Stimulated activated CD8-positive, alpha-beta memory T cell treated with anti-CD3 and anti-CD28 coated beads, Interleukin-15, amount 100 ng/mL, for 24 hours (primary cell): Measurements from ENCODE around the gene SLC7A7.
"Not testable (repeated sequence)": the region's sequence is repeated elsewhere in the genome, so short reads cannot be mapped to it uniquely, and the experiment has no call there.

Experiments
- DNase-seq: peaks from one replicate; pipeline ENCODE4 v3.0.0-alpha.2; 2020; ENCODE audit warnings: low read depth

Gene SLC7A7

DNA sequence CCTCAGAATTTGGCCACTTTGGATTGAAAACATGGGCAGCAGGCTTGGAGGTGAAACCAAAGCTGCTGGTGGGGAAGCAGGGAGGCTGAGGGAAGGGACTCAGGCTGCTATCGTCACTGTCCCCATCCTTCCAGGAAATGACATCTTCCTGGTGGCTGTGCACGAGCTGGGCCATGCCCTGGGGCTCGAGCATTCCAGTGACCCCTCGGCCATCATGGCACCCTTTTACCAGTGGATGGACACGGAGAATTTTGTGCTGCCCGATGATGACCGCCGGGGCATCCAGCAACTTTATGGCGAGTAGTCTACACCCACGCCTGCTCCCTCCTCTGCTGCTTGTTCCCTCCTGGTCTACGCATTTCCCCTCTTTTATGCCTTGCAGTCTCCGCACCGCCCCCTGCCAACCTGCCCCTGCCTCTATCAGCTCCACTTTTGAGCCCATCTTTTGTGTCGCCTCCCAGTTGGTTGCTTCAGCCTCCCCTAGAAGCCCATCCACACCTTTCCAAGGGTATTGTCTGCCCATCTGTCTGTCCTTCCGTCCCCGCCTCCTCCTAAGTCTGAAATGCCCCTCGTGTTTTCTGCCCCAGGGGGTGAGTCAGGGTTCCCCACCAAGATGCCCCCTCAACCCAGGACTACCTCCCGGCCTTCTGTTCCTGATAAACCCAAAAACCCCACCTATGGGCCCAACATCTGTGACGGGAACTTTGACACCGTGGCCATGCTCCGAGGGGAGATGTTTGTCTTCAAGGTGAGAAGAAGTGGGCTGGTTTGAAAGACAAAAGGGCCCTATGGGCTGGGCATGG lies 28.1 kb upstream of the SLC7A7 start:
- no peak for DNase-seq

DNA sequence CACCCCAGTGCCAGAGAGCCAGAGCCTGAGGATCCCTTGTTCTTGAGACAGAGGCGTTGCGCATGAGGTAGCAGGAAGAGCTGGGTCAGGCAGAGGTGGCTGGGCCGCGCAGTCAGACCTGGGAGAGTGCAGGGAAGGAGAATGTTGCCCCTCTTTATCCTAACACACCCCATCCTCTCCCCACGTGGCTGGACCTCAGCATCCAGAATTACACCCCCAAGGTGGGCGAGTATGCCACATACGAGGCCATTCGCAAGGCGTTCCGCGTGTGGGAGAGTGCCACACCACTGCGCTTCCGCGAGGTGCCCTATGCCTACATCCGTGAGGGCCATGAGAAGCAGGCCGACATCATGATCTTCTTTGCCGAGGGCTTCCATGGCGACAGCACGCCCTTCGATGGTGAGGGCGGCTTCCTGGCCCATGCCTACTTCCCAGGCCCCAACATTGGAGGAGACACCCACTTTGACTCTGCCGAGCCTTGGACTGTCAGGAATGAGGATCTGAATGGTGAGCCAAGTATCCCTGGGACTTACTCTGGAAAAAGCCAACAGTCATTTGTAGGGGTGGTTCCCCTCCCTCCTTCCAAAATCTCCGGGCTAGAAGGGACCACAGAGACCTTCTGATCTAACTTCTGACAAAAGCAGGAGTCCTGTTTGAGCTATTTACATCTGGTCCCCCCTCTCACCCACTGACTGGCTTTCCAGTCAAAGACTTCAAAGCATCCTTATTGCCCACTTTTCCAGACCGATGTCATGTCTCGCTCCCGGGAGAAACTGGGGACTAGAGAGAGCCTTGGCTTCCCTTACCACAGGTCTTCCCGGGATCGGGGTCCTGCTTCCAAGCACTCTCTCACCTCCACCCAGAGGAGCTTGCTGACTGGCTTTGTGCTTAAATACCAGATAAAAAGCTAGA lies 27.2 kb upstream of the SLC7A7 start:
- DNase-seq = no peak

DNA sequence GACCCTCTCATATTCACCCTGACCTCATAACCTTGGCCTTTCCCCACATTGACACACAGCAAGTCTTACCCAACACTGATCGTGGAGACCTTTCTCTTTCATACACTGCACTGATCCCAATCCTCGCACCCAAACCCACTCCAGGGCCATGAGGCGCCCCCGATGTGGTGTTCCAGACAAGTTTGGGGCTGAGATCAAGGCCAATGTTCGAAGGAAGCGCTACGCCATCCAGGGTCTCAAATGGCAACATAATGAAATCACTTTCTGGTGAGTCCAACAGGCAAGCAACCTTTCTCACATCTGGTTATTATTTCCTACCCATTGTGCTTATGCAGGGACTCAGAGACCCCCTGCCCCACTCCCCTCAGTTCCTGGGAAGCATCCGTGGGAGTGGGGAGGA lies 26.5 kb upstream of the SLC7A7 start:
- DNase-seq = no peak

DNA sequence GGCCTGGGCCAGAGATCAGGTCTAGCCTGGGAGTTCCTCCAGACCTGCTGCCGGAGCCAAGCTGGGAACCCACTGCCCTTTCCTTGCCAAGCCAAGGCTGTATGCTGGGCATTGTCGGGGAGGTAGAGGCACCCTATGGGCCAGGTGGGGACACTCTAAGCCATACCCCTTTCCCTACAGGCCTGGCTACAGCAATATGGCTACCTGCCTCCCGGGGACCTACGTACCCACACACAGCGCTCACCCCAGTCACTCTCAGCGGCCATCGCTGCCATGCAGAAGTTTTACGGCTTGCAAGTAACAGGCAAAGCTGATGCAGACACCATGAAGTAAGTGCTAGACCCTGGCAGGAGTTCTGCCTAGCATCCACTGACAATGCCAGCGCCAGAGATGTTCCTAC lies 26.1 kb upstream of the SLC7A7 start:
- no peak for DNase-seq

DNA sequence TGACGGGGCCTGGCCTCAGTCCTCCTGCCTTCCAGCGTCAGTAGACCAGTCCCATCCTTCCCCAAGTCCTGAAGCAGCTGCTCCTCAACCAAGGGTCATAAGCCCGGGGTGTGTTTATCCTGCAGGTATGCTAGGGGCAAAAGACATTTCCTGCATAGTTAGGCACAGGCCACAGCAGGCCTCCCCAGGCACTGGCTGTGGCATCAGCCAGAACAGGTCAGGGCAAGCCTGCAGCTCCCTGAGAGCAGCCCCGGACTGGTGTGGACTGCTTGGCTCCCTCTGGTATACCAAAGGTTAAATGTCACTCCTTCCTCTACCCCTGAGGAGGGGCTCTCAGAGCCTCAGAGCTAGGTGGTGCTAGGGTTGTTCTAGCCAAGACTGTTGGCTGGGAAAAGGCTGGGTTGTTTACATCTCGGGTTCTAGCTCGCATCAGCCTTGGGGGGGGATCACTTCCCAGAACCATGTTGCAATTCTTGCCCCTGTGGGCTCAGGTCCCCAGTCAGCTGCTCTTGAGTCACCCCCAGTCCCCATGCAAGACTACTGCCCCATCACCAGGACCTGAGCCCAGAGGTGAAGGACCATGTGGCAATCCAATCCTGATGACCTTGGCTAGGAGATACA lies 24.0 kb upstream of the SLC7A7 start:
- no peak for DNase-seq

DNA sequence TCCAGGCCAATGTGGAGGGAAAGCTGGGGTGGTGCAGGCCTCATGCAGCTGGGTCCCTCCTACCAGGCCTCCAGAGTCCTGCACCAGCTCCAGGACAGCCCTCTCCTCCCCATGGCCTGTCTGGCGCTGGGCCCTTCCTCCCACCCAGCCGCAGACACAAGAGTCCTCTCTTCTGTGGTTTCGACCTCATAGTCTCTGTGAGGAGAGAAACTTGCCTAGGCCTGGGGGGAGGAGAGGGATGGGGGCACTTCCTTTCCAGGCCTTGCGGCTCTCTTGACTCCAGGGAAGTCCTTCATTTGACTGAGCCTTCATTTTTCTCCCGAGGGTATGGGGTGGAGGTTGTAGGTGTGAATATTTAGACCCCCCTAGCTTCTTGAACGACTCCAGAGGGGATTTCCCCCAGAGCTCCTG lies 23.4 kb upstream of the SLC7A7 start:
- DNase-seq = no peak

DNA sequence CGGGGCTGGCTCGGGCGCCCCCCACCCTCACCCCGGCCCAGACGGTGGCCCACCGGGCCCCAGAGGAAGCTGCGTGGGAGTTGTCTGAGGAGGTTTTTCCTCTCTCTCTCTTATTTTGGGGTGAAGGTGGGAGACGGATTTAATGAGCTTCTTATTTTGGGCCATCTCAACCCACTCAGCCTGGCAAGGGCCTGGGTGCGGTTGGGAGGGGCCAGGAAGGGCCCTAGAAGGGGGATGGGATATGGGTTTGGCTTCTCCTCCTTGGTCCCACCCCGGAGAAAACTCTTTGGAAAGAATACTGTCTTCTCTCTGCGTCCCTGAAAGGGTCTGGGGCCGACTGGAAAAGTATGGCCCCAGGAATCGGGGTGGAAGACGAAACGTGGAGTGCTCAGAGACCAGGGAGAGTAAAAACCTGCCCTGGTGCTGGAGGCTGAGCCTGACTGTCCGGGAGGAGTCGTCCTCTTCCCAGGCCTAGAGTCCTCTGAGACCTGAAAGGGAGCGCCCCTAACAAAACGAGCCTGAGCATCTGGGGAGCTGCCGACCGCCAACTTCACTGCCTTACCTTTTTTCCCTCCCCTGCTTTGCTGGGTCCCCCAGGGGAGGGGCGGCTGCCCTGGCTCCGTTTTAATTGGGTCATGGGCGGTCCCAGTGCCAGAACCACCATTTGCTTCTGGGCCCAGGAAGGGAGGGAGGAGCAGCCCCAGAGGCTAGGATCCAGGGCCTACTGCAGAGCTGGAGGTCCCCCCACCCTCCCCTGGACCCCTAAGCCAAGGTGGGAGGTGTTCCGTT lies 22.7 kb upstream of the SLC7A7 start:
- DNase-seq = no peak

DNA sequence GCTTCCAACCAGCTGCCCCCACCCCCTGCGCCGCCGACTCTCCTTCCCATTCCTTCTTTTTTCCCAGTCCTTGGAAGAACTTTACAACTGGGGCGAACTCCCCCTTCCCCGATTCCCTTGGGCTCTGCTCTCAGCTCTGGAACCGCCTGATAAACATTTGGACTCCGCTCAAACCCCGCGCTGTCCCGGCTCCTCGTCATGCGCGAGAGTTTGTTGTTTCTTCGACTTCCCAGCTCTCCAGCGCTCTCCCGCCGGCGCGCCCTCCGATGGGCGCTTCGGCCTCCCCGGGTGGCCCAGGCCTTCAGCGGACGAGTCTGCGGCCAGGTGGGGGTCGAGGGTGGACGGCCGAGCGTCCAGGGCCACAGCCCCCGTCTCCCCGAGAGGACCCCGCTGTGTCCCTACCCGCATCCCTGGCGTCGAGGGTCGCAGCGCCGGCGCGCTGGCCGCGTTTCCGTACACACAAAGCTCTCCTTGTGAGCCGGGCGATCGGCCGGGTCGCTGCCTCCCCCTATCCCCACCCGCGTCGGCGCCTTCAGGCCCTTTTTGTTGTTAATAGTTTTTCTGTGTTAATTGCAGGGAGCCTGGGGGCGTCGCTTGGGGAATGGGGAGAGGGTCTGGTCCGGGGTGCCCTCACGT lies 22.0 kb upstream of the SLC7A7 start:
- DNase-seq = no peak

DNA sequence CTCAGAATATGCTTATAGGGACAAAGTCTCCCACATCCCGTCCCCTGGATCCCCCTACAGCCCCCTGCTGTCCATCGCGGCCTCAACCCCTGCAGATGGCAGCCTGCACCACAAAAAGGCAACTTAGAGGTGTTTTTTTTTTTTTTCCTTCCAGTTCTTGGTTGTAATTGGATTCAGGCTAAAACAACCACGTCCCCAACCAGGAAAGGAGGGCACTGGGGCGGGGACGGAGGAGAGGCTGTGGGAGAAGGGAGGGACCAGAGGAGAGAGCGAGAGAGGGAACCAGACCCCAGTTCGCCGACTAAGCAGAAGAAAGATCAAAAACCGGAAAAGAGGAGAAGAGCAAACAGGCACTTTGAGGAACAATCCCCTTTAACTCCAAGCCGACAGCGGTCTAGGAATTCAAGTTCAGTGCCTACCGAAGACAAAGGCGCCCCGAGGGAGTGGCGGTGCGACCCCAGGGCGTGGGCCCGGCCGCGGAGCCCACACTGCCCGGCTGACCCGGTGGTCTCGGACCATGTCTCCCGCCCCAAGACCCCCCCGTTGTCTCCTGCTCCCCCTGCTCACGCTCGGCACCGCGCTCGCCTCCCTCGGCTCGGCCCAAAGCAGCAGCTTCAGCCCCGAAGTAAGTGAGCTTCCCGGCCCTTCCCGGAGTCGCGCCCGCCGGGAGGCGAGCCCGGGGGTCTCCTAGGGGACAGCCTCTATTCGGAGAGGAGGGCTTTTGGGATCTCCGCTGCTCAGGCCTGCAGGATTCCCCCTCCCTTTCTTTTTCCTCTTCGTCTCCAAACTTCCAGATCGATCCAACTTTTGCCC lies 21.3 kb upstream of the SLC7A7 start, which contains the start of gene MMP14:
TSS of gene MMP14 (plus strand) at position 285 of the 813 bp plus-strand sequence. CDS start at position 518, 233 bp downstream.
- DNase-seq = no peak

DNA sequence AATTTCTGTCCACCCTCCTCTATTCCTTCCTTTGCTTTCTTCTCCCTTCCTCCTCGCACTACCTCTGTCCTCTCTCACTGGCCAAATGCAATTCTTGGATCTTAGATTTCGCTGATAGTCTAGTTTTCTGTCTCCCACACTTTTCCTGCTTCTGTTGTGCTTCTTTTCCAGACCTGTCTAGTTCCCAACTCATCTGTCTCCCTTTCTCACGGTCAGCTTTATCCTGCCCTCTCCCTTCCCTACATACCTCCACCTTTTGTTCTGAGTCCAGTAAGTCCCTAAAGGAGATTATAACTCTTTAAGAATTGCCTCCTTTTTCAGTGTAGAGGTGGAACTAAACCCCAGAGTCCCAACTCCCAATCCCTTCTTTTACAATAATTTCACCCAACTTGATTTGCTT lies 20.3 kb upstream of the SLC7A7 start:
- DNase-seq = no peak

DNA sequence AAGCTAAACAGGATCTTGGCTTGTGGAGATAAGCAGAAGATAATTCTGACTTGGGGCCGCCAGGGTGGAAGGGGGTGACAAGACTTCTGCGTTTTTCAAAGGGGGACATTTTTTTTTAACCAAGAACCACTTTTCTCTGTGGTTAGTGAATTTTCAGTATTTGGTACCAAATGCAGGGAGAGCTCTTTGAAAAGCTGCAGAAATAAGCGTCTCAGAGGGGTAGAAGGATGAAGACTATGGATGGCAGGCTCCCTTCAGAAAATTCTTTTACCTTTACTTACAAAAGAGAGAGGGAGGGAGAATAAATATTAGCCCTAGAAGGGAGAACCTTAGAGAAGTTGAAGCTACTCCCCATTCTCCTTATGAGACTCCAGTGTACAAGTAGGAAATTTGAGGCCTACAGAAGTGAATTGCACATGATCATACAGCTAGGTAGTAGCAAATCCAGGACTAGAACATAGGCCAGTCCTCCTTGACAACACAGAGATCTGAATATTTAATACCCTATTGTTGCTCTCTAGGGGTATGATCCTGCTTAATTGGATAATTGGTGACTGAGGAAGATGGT lies 15.3 kb upstream of the SLC7A7 start:
- DNase-seq = no peak

DNA sequence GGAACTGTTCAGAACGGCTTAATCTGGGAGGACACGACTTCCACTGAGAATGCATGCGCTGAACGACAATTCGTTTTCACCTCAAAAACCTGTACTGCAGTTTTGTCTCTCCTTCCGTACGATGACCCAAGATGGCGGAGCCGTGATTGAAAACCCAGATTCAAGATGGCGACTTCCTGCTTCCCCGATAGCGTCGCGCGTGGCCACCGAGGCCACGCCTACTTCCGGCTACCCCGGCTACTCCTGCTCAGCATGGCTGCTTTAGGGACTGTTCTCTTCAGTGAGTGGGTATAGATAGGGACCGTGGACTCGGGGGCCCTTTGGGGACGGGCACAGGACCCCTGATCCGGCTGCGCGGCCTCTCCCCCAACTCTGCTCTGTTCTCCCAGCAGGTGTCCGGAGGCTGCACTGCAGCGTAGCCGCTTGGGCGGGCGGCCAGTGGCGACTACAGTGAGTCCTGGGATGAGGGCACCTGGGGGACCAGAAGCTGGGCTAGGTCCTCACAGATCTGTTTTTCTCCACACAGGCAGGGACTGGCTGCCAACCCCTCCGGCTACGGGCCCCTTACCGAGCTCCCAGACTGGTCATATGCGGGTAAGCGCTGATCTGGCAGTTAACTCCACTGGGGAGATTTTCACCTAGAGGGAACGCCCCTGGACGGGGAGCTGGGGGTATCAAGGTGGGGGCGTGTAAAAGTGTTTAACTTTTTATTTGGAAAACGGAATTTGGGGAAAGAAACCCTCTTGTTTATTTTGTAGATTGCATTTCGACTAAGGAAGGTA lies 14.6 kb upstream of the SLC7A7 start, which contains the start of gene MRPL52:
TSS of gene MRPL52 (plus strand) at position 227 of the 782 bp plus-strand sequence. CDS start at position 253, 26 bp downstream.
- DNase-seq = peak; percentile 74

DNA sequence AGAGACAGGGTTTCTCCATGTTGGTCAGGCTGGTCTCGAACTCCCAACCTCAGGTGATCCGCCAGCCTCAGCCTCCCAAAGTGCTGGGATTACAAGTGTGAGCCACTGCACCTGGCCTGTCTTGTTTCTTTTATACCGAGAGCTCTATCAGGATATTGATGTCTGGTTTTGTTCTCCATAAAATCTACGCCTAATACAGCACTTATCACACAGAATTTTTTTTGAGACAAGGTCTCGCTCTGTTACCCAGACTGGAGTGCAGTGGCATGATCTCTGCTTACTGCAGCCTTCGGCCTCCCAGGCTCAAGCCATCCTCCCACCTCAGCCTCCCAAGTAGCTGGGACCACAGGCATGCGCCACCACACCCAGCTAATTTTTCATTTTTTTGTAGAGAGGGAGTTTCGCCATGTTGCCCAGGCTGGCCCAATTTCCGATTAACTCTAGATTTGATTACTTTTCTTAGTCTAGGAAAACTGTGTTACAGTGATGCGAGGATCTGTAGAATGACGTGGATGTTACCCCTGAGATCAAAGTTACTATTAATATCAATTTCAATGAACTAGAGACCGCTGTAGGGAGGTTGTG lies 13.9 kb upstream of the SLC7A7 start:
- not testable (repeated sequence) for DNase-seq

DNA sequence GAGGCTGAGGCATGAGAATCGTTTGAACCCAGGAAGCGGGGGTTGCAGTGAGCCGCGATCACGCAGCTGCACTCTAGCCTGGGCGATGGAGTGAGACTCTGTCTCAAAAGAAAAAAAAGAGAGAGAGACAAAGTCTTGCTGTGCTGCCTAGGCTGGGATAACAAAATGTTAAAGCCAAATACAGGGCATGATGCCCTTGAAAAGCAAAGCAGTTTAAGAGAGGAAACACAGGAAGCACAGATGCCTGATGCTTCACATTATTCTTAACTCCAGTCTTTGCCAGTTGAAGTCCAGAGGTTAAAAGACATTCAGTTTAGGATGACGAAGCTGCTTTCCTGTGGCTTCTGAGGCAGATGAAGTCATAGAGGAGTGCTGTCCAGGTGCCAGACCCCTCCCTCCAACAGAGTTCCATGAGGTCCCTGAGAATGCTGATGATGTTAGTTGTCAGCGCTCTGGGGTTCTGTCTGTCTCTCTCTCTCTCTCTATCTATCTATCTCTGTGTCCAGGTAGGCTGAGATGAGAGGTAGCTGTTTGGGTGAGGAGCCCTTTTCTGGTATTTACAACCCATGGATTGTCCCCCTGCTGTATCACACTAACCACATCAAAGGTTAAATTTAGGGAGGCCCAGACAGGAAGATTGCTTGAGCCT lies 9.6 kb upstream of the SLC7A7 start:
- no peak for DNase-seq

DNA sequence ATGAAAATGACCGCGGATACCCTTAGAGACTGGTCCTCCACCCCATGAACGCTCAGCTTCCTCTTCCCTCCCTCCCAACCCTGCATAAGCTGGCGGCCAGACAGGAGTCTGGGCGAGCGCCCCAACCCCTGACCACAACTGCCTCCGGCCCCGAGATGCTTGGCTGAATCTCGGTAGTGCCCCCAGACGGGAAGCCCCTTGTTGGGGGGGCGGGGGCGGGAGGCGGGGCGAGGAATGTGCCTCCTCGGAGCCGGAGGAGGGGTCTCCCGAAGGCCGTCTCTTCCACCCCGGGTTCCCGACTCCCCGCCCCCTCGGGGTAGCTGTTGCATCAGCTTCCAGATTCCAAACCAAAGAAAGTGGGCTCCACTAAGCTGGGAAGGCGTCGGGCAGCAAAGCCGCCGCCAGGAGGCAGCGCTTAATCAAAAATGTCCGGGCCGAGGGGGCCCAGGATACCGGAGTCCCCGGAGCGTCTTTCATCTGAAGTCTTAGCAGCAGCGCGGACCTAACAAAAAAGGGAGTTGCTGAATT lies 7.4 kb upstream of the SLC7A7 start:
- no peak for DNase-seq

DNA sequence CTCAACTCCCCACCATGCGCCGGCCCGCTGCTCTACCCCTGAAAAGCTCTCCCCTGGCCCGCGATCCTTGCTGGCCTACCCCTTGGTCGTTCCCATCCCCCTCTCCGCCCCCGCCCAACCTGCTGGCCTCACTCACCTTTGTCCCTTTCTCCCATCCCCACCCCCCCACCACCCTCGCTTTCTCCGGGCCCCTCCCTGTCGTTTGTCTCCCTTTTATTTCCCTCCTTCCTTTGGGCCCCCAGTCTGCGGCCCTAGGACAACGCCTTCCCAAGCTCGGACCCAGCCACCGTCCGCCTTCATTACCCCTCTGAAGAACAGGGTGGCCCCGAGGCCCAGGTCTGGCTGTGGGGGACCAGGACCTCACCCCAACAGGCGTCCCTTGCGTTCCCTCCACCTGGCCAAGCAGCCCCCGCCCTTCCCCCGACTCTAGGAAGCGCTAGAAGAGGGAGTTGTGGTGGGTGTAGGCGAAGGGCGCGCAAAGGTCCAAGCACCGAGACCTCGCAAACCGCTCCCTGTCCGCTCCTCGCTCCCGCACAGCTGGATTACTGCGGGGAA lies 6.9 kb upstream of the SLC7A7 start:
- DNase-seq = no peak

DNA sequence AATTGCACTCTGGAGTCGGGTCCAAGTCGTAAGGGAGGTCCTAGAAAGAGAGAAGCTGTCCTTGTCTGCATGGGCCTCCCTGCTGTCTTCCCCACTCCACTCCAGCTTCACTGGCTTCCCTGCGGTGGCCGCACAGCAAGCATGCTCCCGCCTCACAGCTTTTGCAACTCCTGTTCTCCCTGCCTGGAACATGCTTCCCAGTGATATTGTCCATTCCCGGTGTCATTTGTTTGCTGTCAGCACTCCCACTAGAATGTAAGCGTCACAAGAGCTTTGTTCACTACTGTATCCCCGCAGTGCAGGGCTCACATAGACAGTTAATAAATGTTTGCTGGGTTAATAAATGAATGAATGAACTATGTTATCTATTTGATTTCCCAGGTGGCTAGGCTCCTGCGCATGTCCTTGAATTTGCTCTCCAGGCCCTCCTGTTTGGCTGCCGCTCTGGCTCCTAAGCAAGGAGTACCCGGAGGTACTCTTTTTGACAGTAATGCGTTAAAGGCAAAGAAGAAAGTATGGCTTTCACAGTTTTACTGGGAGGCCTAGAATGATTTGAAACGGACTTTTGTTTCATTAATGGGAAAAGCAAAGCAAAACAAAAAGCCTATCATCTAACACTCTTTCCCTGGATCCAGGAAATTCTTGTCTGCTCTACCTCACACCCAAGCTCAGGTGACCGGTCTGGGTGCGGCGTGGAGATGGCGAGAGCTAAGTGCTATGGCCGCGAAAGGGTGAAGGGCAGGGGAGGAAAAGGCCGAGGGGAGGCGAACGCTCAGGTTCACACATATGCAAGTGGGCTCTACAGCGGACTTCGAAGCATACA lies 6.2 kb upstream of the SLC7A7 start:
- DNase-seq = no peak
